ENCODE data around the gene PPP1R12C. TPM values are rescaled to one million over a fixed set of nuclear protein-coding genes. Genes with fewer than 3 reads are reported as not detected.

The PPP1R12C gene
- total and polyA plus RNA-seq, 7 donors = 53.6 to 222 (median 139) TPM

GRCh38 chr19:55106591-55106990 is 10.8 kb downstream of the PPP1R12C start:
- Histone ChIP-seq H3K9me3 (peaks cover 0 to 4% (median 0%) of the 10 kb centered on the region in 4 donors), H3K4me1 (peaks cover 0 to 26% (median 12%) of the 10 kb centered on the region in 4 donors), H3K27ac (no peak overlapping the region), H3K36me3 (peaks cover 7 to 58% (median 22%) of the 10 kb centered on the region in 4 donors), H3K4me3 (no peak overlapping the region), H3K27me3 (no peaks in the 10 kb centered on the region)
- no peak for TF ChIP-seq POLR2AphosphoS5 (IDR thresholded peaks at IDR 0.05)
- intact Hi-C loops (cut with DNase I) = no loop called here
- 93 to 97% methylated on average over 6 of the region's 6 CpGs for WGBS, 2 donors
- DNase-seq = no peak

GRCh38 chr19:55105237-55105636 is 12.2 kb downstream of the PPP1R12C start:
- H3K4me3 ChIP-seq = no peak overlapping the region
- H3K9me3 ChIP-seq = peaks cover 0 to 4% (median 0%) of the 10 kb centered on the region in 4 donors
- no peak for DNase-seq
- WGBS, 2 donors = 84 to 86% methylated on average over 2 of the region's 2 CpGs
- intact Hi-C loops (cut with DNase I) = no loop called here
- no peaks in the 10 kb centered on the region for H3K27me3 ChIP-seq
- H3K36me3 ChIP-seq = peaks cover 11 to 64% (median 34%) of the 10 kb centered on the region in 4 donors
- H3K4me1 ChIP-seq = peaks cover 0 to 14% (median 3%) of the 10 kb centered on the region in 4 donors
- H3K27ac ChIP-seq = no peak overlapping the region
- TF ChIP-seq CTCF (IDR thresholded peaks at IDR 0.05) (no peak), POLR2AphosphoS5 (IDR thresholded peaks at IDR 0.05) (no peak), EP300 (IDR thresholded peaks at IDR 0.05) (no peak), POLR2A (IDR thresholded peaks at IDR 0.05) (no peak)

- no peak for DNase-seq
- 98 to 99% methylated on average over 9 of the region's 9 CpGs for WGBS, 2 donors
- no peak overlapping the region for H3K4me3 ChIP-seq
- H3K27ac ChIP-seq = no peak overlapping the region
- H3K9me3 ChIP-seq = peaks cover 0 to 4% (median 0%) of the 10 kb centered on the region in 4 donors
- H3K27me3 ChIP-seq = no peaks in the 10 kb centered on the region
- no peak for TF ChIP-seq POLR2AphosphoS5 (IDR thresholded peaks at IDR 0.05)
- no peak for TF ChIP-seq EP300 (IDR thresholded peaks at IDR 0.05)
- TF ChIP-seq POLR2A (IDR thresholded peaks at IDR 0.05) = no peak
- no peak for TF ChIP-seq CTCF (IDR thresholded peaks at IDR 0.05)
- H3K4me1 ChIP-seq = peaks cover 0 to 14% (median 0%) of the 10 kb centered on the region in 4 donors
- peaks cover 18 to 64% (median 48%) of the 10 kb centered on the region in 4 donors for H3K36me3 ChIP-seq
- intact Hi-C loops (cut with DNase I) = no loop called here
Observed at GRCh38 chr19:55103190-55103589, 14.2 kb downstream of the PPP1R12C start.

GRCh38 chr19:55101261-55101660 is 16.2 kb downstream of the PPP1R12C start:
- Histone ChIP-seq H3K36me3 (peaks cover 22 to 64% (median 55%) of the 10 kb centered on the region in 4 donors), H3K4me1 (peaks cover 0 to 14% (median 0%) of the 10 kb centered on the region in 4 donors)

More at GRCh38 chr19:55101261-55101660, 16.2 kb downstream of the PPP1R12C start:
- TF ChIP-seq POLR2AphosphoS5 (IDR thresholded peaks at IDR 0.05) = no peak
- TF ChIP-seq CTCF (IDR thresholded peaks at IDR 0.05) = no peak
- TF ChIP-seq EP300 (IDR thresholded peaks at IDR 0.05) = no peak
- no peak for TF ChIP-seq POLR2A (IDR thresholded peaks at IDR 0.05)
- 83 to 93% methylated on average over 10 of the region's 10 CpGs for WGBS, 2 donors
- peaks cover 0 to 4% (median 0%) of the 10 kb centered on the region in 4 donors for H3K9me3 ChIP-seq
- no peak for DNase-seq
- H3K4me3 ChIP-seq = no peak overlapping the region
- intact Hi-C loops (cut with DNase I) = no loop called here
- H3K27ac ChIP-seq = no peak overlapping the region
- no peaks in the 10 kb centered on the region for H3K27me3 ChIP-seq
